Lower leg skin (tissue), 3 donors: ENCODE data around the gene RNF34.

ENCODE experiments used
- CTCF ChIP-seq, 3 donors: fragments of 450-650 bp; IDR thresholded peaks; one replicate each; pipeline ENCODE4 v1.5.1; 2016; ENCODE audit warnings: antibody characterized with exemption in 3 of 3, mild to moderate bottlenecking in 3 of 3, moderate library complexity in 2 of 3
- POLR2A ChIP-seq, 2 donors: fragments of 450-650 bp; IDR thresholded peaks; one replicate each; pipeline ENCODE4 v1.6.1; 2016 to 2017; ENCODE audit warnings: antibody characterized with exemption in 2 of 2, mild to moderate bottlenecking in 1 of 2, moderate library complexity in 1 of 2

GRCh38 chr12:121465921-121466793, 66.2 kb downstream of the RNF34 start:
- no peak for TF ChIP-seq POLR2A (IDR thresholded peaks at IDR 0.05)
- TF ChIP-seq CTCF (IDR thresholded peaks at IDR 0.05): no peak
